Measurements from ENCODE around the gene GRIK2. TPM values are rescaled to one million over a fixed set of nuclear protein-coding genes. Genes with fewer than 3 reads are reported as not detected.

Gene GRIK2
- total RNA-seq, 1 experiment from 2014 or later = 6.6 TPM

DNA sequence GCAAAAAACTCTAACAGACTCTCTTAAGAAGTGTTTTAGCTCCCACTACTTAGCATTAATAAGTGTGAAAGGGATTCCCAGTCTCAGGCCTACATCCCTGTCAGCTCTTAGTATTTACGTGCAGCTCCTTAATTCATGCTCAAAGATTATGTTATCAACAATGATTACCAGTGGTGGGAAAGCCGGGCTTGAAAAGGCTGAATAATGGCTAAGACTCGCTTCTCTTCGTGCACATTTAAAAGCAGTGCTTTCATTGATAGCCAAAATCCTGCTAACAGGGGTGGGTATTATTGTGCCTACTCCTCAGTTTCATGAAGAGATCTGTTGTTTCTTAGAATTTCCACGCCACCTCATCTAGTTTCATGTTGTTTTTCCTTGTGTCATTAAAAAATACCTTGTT lies 518.8 kb downstream of the GRIK2 start:
- ChIA-PET CTCF (interaction anchor here (0.6 kb wide), 1 partner anchor 13 kb away, joined by 5 read pairs; no protein-coding TSS in a partner anchor), POLR2A (interaction anchor here (0.7 kb wide), 1 partner anchor 468 kb away, joined by 3 read pairs; no protein-coding TSS in a partner anchor)
- Histone ChIP-seq H3K4me1 (ENCODE audit: control insufficient read depth, insufficient read depth, low read length) (no peaks in the 10 kb centered on the region), H3K36me3 (ENCODE audit: control insufficient read depth, insufficient read depth, low read length) (no peaks in the 10 kb centered on the region), H3K27me3 (ENCODE audit: control insufficient read depth, insufficient read depth, low read length) (no peaks in the 10 kb centered on the region), H3K4me3 (ENCODE audit: low read depth in 2 of 2, low read length in 2 of 2) (no peak overlapping the region), H3K27ac (ENCODE audit: low read length) (no peak overlapping the region), H3K9me3 (ENCODE audit: control insufficient read depth, insufficient read depth, low read depth, low read length) (no peaks in the 10 kb centered on the region)
- ATAC-seq = no peak
- TF ChIP-seq, protein P1, sequence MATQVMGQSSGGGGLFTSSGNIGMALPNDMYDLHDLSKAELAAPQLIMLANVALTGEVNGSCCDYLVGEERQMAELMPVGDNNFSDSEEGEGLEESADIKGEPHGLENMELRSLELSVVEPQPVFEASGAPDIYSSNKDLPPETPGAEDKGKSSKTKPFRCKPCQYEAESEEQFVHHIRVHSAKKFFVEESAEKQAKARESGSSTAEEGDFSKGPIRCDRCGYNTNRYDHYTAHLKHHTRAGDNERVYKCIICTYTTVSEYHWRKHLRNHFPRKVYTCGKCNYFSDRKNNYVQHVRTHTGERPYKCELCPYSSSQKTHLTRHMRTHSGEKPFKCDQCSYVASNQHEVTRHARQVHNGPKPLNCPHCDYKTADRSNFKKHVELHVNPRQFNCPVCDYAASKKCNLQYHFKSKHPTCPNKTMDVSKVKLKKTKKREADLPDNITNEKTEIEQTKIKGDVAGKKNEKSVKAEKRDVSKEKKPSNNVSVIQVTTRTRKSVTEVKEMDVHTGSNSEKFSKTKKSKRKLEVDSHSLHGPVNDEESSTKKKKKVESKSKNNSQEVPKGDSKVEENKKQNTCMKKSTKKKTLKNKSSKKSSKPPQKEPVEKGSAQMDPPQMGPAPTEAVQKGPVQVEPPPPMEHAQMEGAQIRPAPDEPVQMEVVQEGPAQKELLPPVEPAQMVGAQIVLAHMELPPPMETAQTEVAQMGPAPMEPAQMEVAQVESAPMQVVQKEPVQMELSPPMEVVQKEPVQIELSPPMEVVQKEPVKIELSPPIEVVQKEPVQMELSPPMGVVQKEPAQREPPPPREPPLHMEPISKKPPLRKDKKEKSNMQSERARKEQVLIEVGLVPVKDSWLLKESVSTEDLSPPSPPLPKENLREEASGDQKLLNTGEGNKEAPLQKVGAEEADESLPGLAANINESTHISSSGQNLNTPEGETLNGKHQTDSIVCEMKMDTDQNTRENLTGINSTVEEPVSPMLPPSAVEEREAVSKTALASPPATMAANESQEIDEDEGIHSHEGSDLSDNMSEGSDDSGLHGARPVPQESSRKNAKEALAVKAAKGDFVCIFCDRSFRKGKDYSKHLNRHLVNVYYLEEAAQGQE (IDR thresholded peaks at IDR 0.05; ENCODE audit: insufficient read depth in 1 of 2, low read depth in 2 of 2, low read length in 1 of 2) = no peak
- TF ChIP-seq TCF7L2 (IDR thresholded peaks at IDR 0.05; ENCODE audit: low read depth, low read length) (no peak), SIN3A (IDR thresholded peaks at IDR 0.05; ENCODE audit: borderline replicate concordance, insufficient read depth, low read depth, low read length) (no peak), POLR2AphosphoS5 (IDR thresholded peaks at IDR 0.05; ENCODE audit: low read depth, low read length) (no peak)
- TF ChIP-seq, protein P2, sequence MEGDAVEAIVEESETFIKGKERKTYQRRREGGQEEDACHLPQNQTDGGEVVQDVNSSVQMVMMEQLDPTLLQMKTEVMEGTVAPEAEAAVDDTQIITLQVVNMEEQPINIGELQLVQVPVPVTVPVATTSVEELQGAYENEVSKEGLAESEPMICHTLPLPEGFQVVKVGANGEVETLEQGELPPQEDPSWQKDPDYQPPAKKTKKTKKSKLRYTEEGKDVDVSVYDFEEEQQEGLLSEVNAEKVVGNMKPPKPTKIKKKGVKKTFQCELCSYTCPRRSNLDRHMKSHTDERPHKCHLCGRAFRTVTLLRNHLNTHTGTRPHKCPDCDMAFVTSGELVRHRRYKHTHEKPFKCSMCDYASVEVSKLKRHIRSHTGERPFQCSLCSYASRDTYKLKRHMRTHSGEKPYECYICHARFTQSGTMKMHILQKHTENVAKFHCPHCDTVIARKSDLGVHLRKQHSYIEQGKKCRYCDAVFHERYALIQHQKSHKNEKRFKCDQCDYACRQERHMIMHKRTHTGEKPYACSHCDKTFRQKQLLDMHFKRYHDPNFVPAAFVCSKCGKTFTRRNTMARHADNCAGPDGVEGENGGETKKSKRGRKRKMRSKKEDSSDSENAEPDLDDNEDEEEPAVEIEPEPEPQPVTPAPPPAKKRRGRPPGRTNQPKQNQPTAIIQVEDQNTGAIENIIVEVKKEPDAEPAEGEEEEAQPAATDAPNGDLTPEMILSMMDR (IDR thresholded peaks at IDR 0.05) = no peak
- no TSS peak for BruUV-seq (replicated peaks)
- no peak for DNase-seq (ENCODE audit: low read depth, low spot score)
- in situ Hi-C loops (cut with HindIII; ENCODE audit: low pct_unique_long_range_greater_than_20kb, low sequenced_read_pairs) (no loop called here), intact Hi-C loops (cut with micrococcal nuclease; ENCODE audit: unreplicated experiment) (no loop called here)

DNA sequence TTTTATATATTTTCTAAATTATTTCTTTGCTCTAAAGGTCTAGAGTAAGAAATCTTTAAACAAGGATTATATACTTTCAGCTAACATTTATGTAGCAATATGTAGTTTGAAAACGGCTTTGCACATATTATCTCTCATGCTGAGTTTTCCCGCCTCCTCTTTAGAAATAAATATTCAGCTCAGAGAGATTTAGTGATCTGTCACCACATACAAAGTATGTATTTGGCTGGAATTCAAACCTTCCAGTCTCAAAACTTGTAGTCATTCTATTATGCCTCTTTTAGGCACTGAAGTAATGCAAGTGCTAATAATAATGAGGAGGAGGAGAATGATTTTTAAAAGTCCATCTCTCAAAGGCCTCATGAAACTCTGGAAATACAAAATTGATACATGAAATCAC lies 525.0 kb downstream of the GRIK2 start:
- CTCF ChIA-PET = no interaction called here
- ATAC-seq = no peak
- intact Hi-C loops (cut with micrococcal nuclease; ENCODE audit: unreplicated experiment) = no loop called here
- no peaks in the 10 kb centered on the region for H3K4me1 ChIP-seq (ENCODE audit: control insufficient read depth, insufficient read depth, low read length)
- no peaks in the 10 kb centered on the region for H3K27me3 ChIP-seq (ENCODE audit: control insufficient read depth, insufficient read depth, low read length)
- no peak overlapping the region for H3K27ac ChIP-seq (ENCODE audit: low read length)
- no peak for DNase-seq (ENCODE audit: low read depth, low spot score)
- POLR2A ChIA-PET = no interaction called here
- no peak overlapping the region for H3K4me3 ChIP-seq (ENCODE audit: low read depth in 2 of 2, low read length in 2 of 2)
- no TSS peak for BruUV-seq (replicated peaks)
- TF ChIP-seq POLR2AphosphoS5 (IDR thresholded peaks at IDR 0.05; ENCODE audit: low read depth, low read length) = no peak
- no peak for TF ChIP-seq SIN3A (IDR thresholded peaks at IDR 0.05; ENCODE audit: borderline replicate concordance, insufficient read depth, low read depth, low read length)
- no peak for TF ChIP-seq TCF7L2 (IDR thresholded peaks at IDR 0.05; ENCODE audit: low read depth, low read length)
- TF ChIP-seq, protein P1 (IDR thresholded peaks at IDR 0.05; ENCODE audit: insufficient read depth in 1 of 2, low read depth in 2 of 2, low read length in 1 of 2) = no peak
- TF ChIP-seq, protein P2 (IDR thresholded peaks at IDR 0.05) = no peak
- no peaks in the 10 kb centered on the region for H3K9me3 ChIP-seq (ENCODE audit: control insufficient read depth, insufficient read depth, low read depth, low read length)
- no peaks in the 10 kb centered on the region for H3K36me3 ChIP-seq (ENCODE audit: control insufficient read depth, insufficient read depth, low read length)
- in situ Hi-C loops (cut with HindIII; ENCODE audit: low pct_unique_long_range_greater_than_20kb, low sequenced_read_pairs) = no loop called here
